Heart right ventricle (tissue), 16 donors: Measurements from ENCODE around the gene FOLR3. TPM values are rescaled to one million over a fixed set of nuclear protein-coding genes. Genes with fewer than 3 reads are reported as not detected.

Source experiments
- ATAC-seq, 8 donors: fragments of 200-7000 bp; cut with Tn5 transposase; one replicate each; pipeline ENCODE4 v1.9.1; 2020; ENCODE audit warnings: mild to moderate bottlenecking in 8 of 8, moderate library complexity in 8 of 8, moderate number of reproducible peaks in 1 of 8
- DNase-seq, 2 donors: peaks; one replicate each; pipeline ENCODE4 v3.0.0-alpha.2; 2020
- H3K27ac ChIP-seq, 10 donors: fragments of 200-600 bp; sonication (generic) in 2 of 10; one replicate each; pipeline versions ENCODE4 v1.5.0 to v1.8.0; 2020 to 2022; ENCODE audit warnings: mild to moderate bottlenecking in 3 of 10
- H3K27me3 ChIP-seq, 7 donors: fragments of 200-600 bp; one replicate each; pipeline ENCODE4 v1.8.0; 2021 to 2022; ENCODE audit warnings: mild to moderate bottlenecking in 2 of 7
- H3K36me3 ChIP-seq, 9 donors: fragments of 200-600 bp; sonication (generic) in 1 of 9; one replicate each; pipeline versions ENCODE4 v1.5.0 to v1.8.0; 2020 to 2022; ENCODE audit warnings: mild to moderate bottlenecking in 2 of 9
- H3K4me1 ChIP-seq, 9 donors: fragments of 200-600 bp; sonication (generic) in 1 of 9; one replicate each; pipeline versions ENCODE4 v1.5.0 to v1.8.0; 2020 to 2022; ENCODE audit warnings: mild to moderate bottlenecking in 4 of 9
- H3K4me3 ChIP-seq, 10 donors: fragments of 200-600 bp; sonication (generic) in 2 of 10; one replicate each; pipeline versions ENCODE4 v1.5.0 to v1.8.0; 2020 to 2022; ENCODE audit warnings: mild to moderate bottlenecking in 7 of 10, moderate library complexity in 2 of 10
- H3K9me3 ChIP-seq, 11 donors: fragments of 200-600 bp in 10 of 11; sonication (generic) in 2 of 11; one replicate each; pipeline versions ENCODE4 v1.5.0 to v1.8.0; 2013 to 2022; ENCODE audit warnings: mild to moderate bottlenecking in 2 of 11, control low read depth in 1 of 11, moderate library complexity in 1 of 11
- whole genome bisulfite sequencing, 2 donors: extraction: QIAGEN DNeasy Blood & Tissue Kit; methylation state at CpG; one replicate each; pipeline ENCODE4 v1.1.7; 2013; ENCODE audit warnings: inconsistent platforms in 1 of 2; 5-methylcytosine and 5-hydroxymethylcytosine counted together
- intact Hi-C, 10 donors: fragments of 100-400 bp; cut with DNase I; formaldehyde crosslinking; loops; one replicate each; pipeline versions ENCODE4 v1.11.1 to v1.14.2; 2022
- polyA plus RNA-seq, 2 donors: library from polyadenylated mRNA; stranded (reverse); fragments of 200-250 nt; gene quantifications; one replicate each; pipeline ENCODE4 v1.2.3, GENCODE V29; 2013
- total RNA-seq, 10 donors: library from RNA; stranded (reverse); fragmentation: NEBNext Ultra II Directional in 3 of 10; extraction: Animal tissue kit (Norgen Biotek cat#: 25700) in 3 of 10; gene quantifications; one replicate each; pipeline versions ENCODE4 v1.2.1 to v1.2.4, GENCODE V29; 2021 to 2023
- TF ChIP-seq, protein P1 (sequence below), 9 donors: fragments of 200-600 bp; sonication (generic) in 2 of 9; IDR thresholded peaks; one replicate each; pipeline versions ENCODE4 v1.5.0 to v1.8.0; 2021 to 2022; ENCODE audit warnings: antibody characterized with exemption in 9 of 9, mild to moderate bottlenecking in 5 of 9, moderate library complexity in 1 of 9
- donor health status: Arrhythmogenic right ventricular cardiomyopathy.
- donor health status: ischemic (EF 13 %, LVEDD 7.1; RV severe dilation, severe dysfunction).
- donor health status: healthy with polysubstance abuse.
- donor health status: DM: no; HTN: yes; CAD: no.
- donor health status: DM: no; HTN: no; CAD: no.
- donor health status: ischemic (EF 25% LVEDD 6.9; RV normal size, moderate dysfunction).
- donor health status: ischemic (EF 25% LVEDD 5.7; RV mildly dilated, moderate dysfunction).
- donor health status: healthy.
- donor health status: DM: yes; HTN: yes; CAD: no.
- donor health status: Ischemic cardiomyopathy.
- donor health status: ischemic (EF 35%, LVEDD 5.7; RV mildly dilated, moderate dysfunction).
- donor health status: nonischemic (EF 11% LVEDD 7.7; RV severe dilation, severe dysfunction).
- donor health status: DM: yes; HTN: yes; CAD: no.
- donor health status: PGD.
- donor health status: ischemic (EF 29% LVEDD 5.4; RV normal size, mild dysfunction).
- donor health status: nonischemic (EF 23%, LVEDD 6.1; RV moderate dilation, normal function).

Gene FOLR3
- total and polyA plus RNA-seq, 12 donors = 0.23 to 1.1 (median 0.63) TPM; not detected in 8

DNA sequence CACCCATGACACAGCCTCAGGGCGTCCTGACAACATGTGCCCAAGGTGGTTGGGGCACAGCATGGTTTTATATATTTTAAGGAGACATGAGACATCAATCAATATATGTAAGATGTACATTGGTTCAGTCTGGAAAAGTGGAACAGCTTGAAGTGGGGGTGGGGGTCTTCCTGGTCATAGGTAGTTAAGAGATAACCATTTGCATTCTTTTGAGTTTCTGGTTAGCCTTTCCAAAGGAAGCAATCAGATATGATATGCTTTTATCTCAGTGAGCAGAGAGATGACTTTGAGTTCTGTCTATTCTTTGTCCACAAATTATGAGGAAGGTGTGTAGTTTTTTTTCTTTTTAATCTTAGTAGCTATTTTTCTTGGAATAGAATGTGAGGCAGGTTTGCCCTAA, 12.9 kb upstream of the FOLR3 start:
- no peak for ATAC-seq
- DNase-seq = no peak
- WGBS, 2 donors = 63 to 65% methylated on average over 1 of the region's 1 CpG
- H3K9me3 ChIP-seq = no peaks in the 10 kb centered on the region
- H3K4me3 ChIP-seq = no peak overlapping the region
- H3K36me3 ChIP-seq = no peaks in the 10 kb centered on the region
- H3K27ac ChIP-seq = no peak overlapping the region
- peaks cover 0 to 13% (median 0%) of the 10 kb centered on the region in 9 donors for H3K4me1 ChIP-seq
- intact Hi-C loops = no loop called here
- peaks cover 0 to 12% (median 0%) of the 10 kb centered on the region in 7 donors for H3K27me3 ChIP-seq
- TF ChIP-seq, protein P1, sequence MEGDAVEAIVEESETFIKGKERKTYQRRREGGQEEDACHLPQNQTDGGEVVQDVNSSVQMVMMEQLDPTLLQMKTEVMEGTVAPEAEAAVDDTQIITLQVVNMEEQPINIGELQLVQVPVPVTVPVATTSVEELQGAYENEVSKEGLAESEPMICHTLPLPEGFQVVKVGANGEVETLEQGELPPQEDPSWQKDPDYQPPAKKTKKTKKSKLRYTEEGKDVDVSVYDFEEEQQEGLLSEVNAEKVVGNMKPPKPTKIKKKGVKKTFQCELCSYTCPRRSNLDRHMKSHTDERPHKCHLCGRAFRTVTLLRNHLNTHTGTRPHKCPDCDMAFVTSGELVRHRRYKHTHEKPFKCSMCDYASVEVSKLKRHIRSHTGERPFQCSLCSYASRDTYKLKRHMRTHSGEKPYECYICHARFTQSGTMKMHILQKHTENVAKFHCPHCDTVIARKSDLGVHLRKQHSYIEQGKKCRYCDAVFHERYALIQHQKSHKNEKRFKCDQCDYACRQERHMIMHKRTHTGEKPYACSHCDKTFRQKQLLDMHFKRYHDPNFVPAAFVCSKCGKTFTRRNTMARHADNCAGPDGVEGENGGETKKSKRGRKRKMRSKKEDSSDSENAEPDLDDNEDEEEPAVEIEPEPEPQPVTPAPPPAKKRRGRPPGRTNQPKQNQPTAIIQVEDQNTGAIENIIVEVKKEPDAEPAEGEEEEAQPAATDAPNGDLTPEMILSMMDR (IDR thresholded peaks at IDR 0.05) = no peak

DNA sequence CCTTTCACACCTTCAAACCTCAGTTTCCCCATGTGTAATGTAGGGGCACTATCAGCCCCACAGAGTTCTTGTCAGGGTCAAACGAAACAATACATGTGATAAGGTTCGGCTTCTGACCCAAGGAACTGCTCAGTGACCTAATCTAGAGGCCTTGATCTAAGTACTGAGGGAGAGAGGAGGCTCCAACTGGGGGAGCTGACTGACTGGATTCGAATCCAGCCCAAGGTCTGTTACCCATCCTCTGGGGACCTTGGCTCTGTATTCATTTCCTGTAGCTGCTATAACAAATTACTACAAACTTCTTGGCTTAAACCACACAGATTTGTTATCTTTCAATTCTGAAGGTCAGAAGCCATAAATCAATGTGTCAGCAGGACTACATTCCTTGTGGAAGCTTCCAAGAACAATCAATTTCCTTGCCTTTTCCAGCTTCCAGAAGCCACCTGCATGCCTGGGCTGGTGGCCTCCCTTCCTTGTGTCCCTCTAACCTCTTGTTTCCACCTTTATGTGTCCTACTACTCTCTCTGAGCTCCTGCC, 12.3 kb upstream of the FOLR3 start:
- TF ChIP-seq, protein P1 (IDR thresholded peaks at IDR 0.05) = no peak
- ATAC-seq (no peak), DNase-seq (no peak)
- 53 to 65% methylated on average over 3 of the region's 3 CpGs for WGBS, 2 donors
- H3K36me3 ChIP-seq = no peaks in the 10 kb centered on the region
- peaks cover 0 to 13% (median 0%) of the 10 kb centered on the region in 9 donors for H3K4me1 ChIP-seq
- H3K27me3 ChIP-seq = peaks cover 0 to 12% (median 0%) of the 10 kb centered on the region in 7 donors
- H3K9me3 ChIP-seq = peaks cover 0 to 6% (median 0%) of the 10 kb centered on the region in 11 donors
- H3K27ac ChIP-seq = no peak overlapping the region
- H3K4me3 ChIP-seq = no peak overlapping the region
- intact Hi-C loops = no loop called here

DNA sequence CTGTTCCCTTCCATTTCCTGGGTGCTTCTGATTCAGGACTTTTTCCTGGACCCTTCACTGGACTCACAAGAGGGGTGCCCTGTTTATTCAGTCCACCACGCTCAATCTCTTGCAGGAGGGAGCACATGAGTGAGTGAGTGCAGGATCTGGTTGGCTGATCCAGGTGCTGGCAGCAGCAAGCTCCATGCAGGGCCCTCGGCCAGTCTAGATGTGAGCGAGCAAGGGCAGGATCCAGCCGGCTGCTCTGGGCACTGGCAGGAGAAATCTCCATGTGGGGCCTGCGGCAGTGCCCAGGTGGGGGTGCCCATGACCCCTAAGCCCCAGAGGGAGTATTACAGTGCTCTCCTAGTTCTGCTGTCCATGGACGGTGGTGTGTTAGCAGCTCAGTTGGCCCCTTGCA, 11.5 kb upstream of the FOLR3 start:
- TF ChIP-seq, protein P1 (IDR thresholded peaks at IDR 0.05) = no peak
- Histone ChIP-seq H3K36me3 (no peaks in the 10 kb centered on the region), H3K9me3 (peaks cover 0 to 9% (median 0%) of the 10 kb centered on the region in 11 donors), H3K27ac (peak overlapping the region in 1 of 10 donors; percentile 18), H3K4me3 (no peak overlapping the region), H3K27me3 (peaks cover 0 to 12% (median 0%) of the 10 kb centered on the region in 7 donors), H3K4me1 (peaks cover 0 to 10% (median 0%) of the 10 kb centered on the region in 9 donors)
- 90 to 92% methylated on average over 6 of the region's 6 CpGs for WGBS, 2 donors
- intact Hi-C loops = no loop called here
- DNase-seq = no peak
- ATAC-seq = peak in 3 of 8 donors; percentile 37 to 48 (median 41)

DNA sequence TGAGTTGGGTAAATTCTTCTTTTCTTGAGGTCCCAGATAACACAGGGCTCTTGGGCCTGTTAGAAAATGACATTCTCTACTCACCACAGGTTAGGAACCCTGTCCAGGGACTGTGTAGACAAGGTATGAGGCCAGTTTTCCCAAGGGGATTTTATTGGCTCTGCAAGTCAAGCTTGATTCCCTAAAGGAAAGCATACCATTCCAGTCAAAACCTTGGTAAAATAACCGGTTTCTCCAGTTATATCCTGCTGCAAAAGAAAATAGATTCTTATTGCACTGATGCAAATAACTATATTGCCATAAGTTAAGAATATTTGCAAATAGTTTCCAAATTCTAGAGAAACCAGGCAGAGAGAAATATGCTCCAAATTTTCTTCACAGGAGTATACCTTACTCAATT, 9.6 kb upstream of the FOLR3 start:
- DNase-seq = no peak
- Histone ChIP-seq H3K4me3 (no peak overlapping the region), H3K9me3 (peaks cover 0 to 9% (median 0%) of the 10 kb centered on the region in 11 donors), H3K27me3 (peaks cover 0 to 9% (median 0%) of the 10 kb centered on the region in 7 donors), H3K36me3 (no peaks in the 10 kb centered on the region), H3K27ac (no peak overlapping the region), H3K4me1 (peaks cover 0 to 10% (median 0%) of the 10 kb centered on the region in 9 donors)
- no peak for ATAC-seq
- 56 to 67% methylated on average over 1 of the region's 1 CpG for WGBS, 2 donors
- intact Hi-C loops = no loop called here
- TF ChIP-seq, protein P1 (IDR thresholded peaks at IDR 0.05) = no peak
